HepG2 (cell line): ENCODE measurements around the gene UBAC2.

Experiments
- AGO2 ChIP-seq: fragments of 200-400 bp; formaldehyde crosslinking; optimal IDR thresholded peaks from 2 replicates; pipeline ENCODE3; 2017; ENCODE audit warnings: mild to moderate bottlenecking, low read depth, low read length, moderate library complexity
- ARNT ChIP-seq: fragments of 450-650 bp; IDR thresholded peaks from 2 replicates; pipeline ENCODE4 v1.6.1; 2017
- EZH2 ChIP-seq: conservative IDR thresholded peaks from 2 replicates; pipeline ENCODE4 v1.6.1; 2012; ENCODE audit warnings: mild to moderate bottlenecking, low read depth, low read length, moderate library complexity
- FOXO1 ChIP-seq: sonication (generic); formaldehyde crosslinking; IDR thresholded peaks from 2 replicates; pipeline ENCODE4 v1.4.0; 2020; ENCODE audit warnings: missing genetic modification reagents
- GTF2F1 ChIP-seq: fragments of 150-350 bp; IDR thresholded peaks from 2 replicates; pipeline ENCODE4 v1.6.1; 2014; ENCODE audit warnings: low read length
- NFRKB ChIP-seq: fragments of 450-650 bp; IDR thresholded peaks from 2 replicates; pipeline ENCODE4 v1.6.1; 2017
- SMAD1 ChIP-seq: sonication (generic); formaldehyde crosslinking; IDR thresholded peaks from 2 replicates; pipeline ENCODE4 v1.4.0; 2020; ENCODE audit warnings: missing genetic modification reagents, low read depth, mild to moderate bottlenecking, borderline replicate concordance
- ZBTB7A ChIP-seq: sonication (generic); formaldehyde crosslinking; IDR thresholded peaks from 2 replicates; pipeline ENCODE4 v1.8.0; 2022; ENCODE audit warnings: mild to moderate bottlenecking, missing genetic modification reagents
- ZC3H13 ChIP-seq: sonication (generic); formaldehyde crosslinking; IDR thresholded peaks from 2 replicates; pipeline ENCODE4 v1.8.1; 2023; ENCODE audit warnings: mild to moderate bottlenecking, missing genetic modification reagents, moderate library complexity
- ZFP82 ChIP-seq: sonication (generic); formaldehyde crosslinking; IDR thresholded peaks from 2 replicates; pipeline ENCODE4 v1.5.1; 2020; ENCODE audit warnings: mild to moderate bottlenecking, missing genetic modification reagents, borderline replicate concordance
- ZNF274 ChIP-seq: sonication (generic); formaldehyde crosslinking; IDR thresholded peaks from 2 replicates; pipeline ENCODE4 v1.5.1; 2020; ENCODE audit warnings: mild to moderate bottlenecking, missing genetic modification reagents
- ZNF772 ChIP-seq: sonication (generic); formaldehyde crosslinking; IDR thresholded peaks from 2 replicates; pipeline ENCODE4 v1.5.0; 2020; ENCODE audit warnings: mild to moderate bottlenecking, missing genetic modification reagents
- TF ChIP-seq, protein P1 (sequence below): sonication (generic); formaldehyde crosslinking; IDR thresholded peaks from 2 replicates; pipeline ENCODE4 v1.5.0; 2020; ENCODE audit warnings: mild to moderate bottlenecking, missing genetic modification reagents, moderate library complexity

DNA sequence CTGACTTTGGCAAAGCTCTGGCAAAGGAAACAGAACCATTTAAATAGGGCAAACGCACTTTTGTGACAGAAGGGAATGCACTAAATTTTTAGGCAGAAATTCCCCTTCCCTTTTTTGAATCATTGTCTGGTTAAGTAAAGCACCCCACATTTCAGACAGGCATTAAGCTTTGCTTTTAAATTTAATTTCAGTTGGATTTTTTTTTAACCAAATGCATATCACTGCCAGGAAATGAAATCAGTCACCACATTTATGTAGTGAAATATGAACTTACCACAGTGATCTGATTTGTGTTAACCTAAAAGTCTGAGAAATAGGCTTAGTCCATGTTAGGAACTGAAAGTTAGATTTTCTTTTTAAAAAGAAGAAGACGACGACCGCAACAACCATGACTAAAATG is 95.7 kb downstream of the UBAC2 start:
- TF ChIP-seq NFRKB = no peak
- no peak for TF ChIP-seq AGO2
- TF ChIP-seq ZNF274 = no peak
- TF ChIP-seq ZC3H13 (CRISPR knock-in tag) = no peak
- TF ChIP-seq ARNT = no peak
- no peak for TF ChIP-seq ZFP82 (CRISPR knock-in tag)
- TF ChIP-seq FOXO1 (CRISPR knock-in tag) = no peak
- TF ChIP-seq ZNF772 (CRISPR knock-in tag) = no peak
- TF ChIP-seq GTF2F1 = no peak
- no peak for TF ChIP-seq ZBTB7A
- no peak for TF ChIP-seq SMAD1 (CRISPR knock-in tag)
- no peak for TF ChIP-seq EZH2
- TF ChIP-seq, protein P1, sequence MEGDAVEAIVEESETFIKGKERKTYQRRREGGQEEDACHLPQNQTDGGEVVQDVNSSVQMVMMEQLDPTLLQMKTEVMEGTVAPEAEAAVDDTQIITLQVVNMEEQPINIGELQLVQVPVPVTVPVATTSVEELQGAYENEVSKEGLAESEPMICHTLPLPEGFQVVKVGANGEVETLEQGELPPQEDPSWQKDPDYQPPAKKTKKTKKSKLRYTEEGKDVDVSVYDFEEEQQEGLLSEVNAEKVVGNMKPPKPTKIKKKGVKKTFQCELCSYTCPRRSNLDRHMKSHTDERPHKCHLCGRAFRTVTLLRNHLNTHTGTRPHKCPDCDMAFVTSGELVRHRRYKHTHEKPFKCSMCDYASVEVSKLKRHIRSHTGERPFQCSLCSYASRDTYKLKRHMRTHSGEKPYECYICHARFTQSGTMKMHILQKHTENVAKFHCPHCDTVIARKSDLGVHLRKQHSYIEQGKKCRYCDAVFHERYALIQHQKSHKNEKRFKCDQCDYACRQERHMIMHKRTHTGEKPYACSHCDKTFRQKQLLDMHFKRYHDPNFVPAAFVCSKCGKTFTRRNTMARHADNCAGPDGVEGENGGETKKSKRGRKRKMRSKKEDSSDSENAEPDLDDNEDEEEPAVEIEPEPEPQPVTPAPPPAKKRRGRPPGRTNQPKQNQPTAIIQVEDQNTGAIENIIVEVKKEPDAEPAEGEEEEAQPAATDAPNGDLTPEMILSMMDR (CRISPR knock-in tag) = no peak
